T-helper 9 cell (primary cell): ENCODE measurements around the gene PCLO.
"Not testable (repeated sequence)": the region's sequence is repeated elsewhere in the genome, so short reads cannot be mapped to it uniquely, and the experiment has no call there.

Experiments used
- DNase-seq: peaks from one replicate; pipeline ENCODE4 v3.0.0-alpha.2; 2020

The PCLO gene

GRCh38 chr7:83036721-83037380 is 125.8 kb downstream of the PCLO start:
- no peak for DNase-seq

GRCh38 chr7:83036130-83036529 is 126.6 kb downstream of the PCLO start:
- no peak for DNase-seq

- no peak for DNase-seq
Measured at GRCh38 chr7:83032195-83032594, 130.5 kb downstream of the PCLO start.

- DNase-seq: not testable (repeated sequence)
Measured at GRCh38 chr7:83023817-83024665, 138.6 kb downstream of the PCLO start.

- DNase-seq: no peak
Measured at GRCh38 chr7:83021032-83021431, 141.7 kb downstream of the PCLO start.

- no peak for DNase-seq
Measured at GRCh38 chr7:83020161-83020560, 142.5 kb downstream of the PCLO start.

GRCh38 chr7:83015916-83016315 is 146.8 kb downstream of the PCLO start:
- DNase-seq: no peak

- no peak for DNase-seq
Measured at GRCh38 chr7:83014546-83014945, 148.1 kb downstream of the PCLO start.

GRCh38 chr7:83011954-83012353 is 150.7 kb downstream of the PCLO start:
- no peak for DNase-seq

GRCh38 chr7:83005410-83005809 is 157.3 kb downstream of the PCLO start:
- DNase-seq: no peak

- DNase-seq: no peak
Measured at GRCh38 chr7:83001362-83002040, 161.2 kb downstream of the PCLO start.

GRCh38 chr7:82998436-82998835 is 164.2 kb downstream of the PCLO start:
- no peak for DNase-seq

GRCh38 chr7:82985144-82985802 is 177.4 kb downstream of the PCLO start:
- DNase-seq: no peak

GRCh38 chr7:82980130-82980788 is 182.4 kb downstream of the PCLO start:
- DNase-seq: no peak

GRCh38 chr7:82975811-82976468 is 186.7 kb downstream of the PCLO start:
- DNase-seq: no peak

- no peak for DNase-seq
Measured at GRCh38 chr7:82972135-82972534, 190.5 kb downstream of the PCLO start.

GRCh38 chr7:82965088-82966036 is 197.3 kb downstream of the PCLO start:
- no peak for DNase-seq

GRCh38 chr7:82964150-82964882 is 198.4 kb downstream of the PCLO start:
- DNase-seq: no peak

- no peak for DNase-seq
Measured at GRCh38 chr7:82961240-82961639, 201.4 kb downstream of the PCLO start.

- no peak for DNase-seq
Measured at GRCh38 chr7:82959528-82959927, 203.2 kb downstream of the PCLO start.
